H1 (cell line): ENCODE results near the gene MEDAG. TPM values are rescaled to one million over a fixed set of nuclear protein-coding genes. Genes with fewer than 3 reads are reported as not detected.

Source experiments
- CTCF ChIA-PET: fragments of 300-600 bp; sonication (Branson Sonifier 250); formaldehyde crosslinking; loops from one replicate; lab custom pipeline; 2021; ENCODE audit not compliant: partially characterized antibody; lab: Charles Lee
- POLR2A ChIA-PET: fragments of 300-600 bp; sonication (Branson Sonifier 250); formaldehyde crosslinking; loops from one replicate; lab custom pipeline; 2021; ENCODE audit warnings: inconsistent platforms; ENCODE audit not compliant: partially characterized antibody; lab: Charles Lee
- DNase-seq, 2 experiments: peaks; one replicate each; pipeline versions ENCODE4 v3.0.0 to v3.0.0-alpha.2; 2010 to 2022; ENCODE audit warnings: low spot score in 2 of 2, low read depth in 1 of 2, mixed read lengths in 1 of 2
- FAIRE-seq: peaks from 2 replicates; lab custom pipeline; 2011; peaks lifted over from hg19 to GRCh38; lab: Jason Lieb, UNC
- H2AFZ ChIP-seq: 2 replicates; pipeline ENCODE4 v1.8.1; 2012; ENCODE audit warnings: low read length, inconsistent platforms
- H2AK5ac ChIP-seq: 2 replicates; pipeline ENCODE4 v1.6.1; 2013; ENCODE audit warnings: low read depth, low read length
- H2BK120ac ChIP-seq: replicated peaks from 2 replicates; pipeline ENCODE3; 2013; ENCODE audit warnings: low read depth, low read length, inconsistent platforms
- H2BK12ac ChIP-seq: 2 replicates; pipeline ENCODE4 v1.6.1; 2013; ENCODE audit warnings: low read depth, low read length
- H2BK15ac ChIP-seq: 2 replicates; pipeline ENCODE4 v1.6.1; 2013; ENCODE audit warnings: low read length
- H2BK20ac ChIP-seq: 2 replicates; pipeline ENCODE4 v1.6.1; 2013; ENCODE audit warnings: low read length
- H2BK5ac ChIP-seq: 2 replicates; pipeline ENCODE4 v1.6.1; 2013; ENCODE audit warnings: low read depth, low read length
- H3K14ac ChIP-seq: 2 replicates; pipeline ENCODE4 v1.6.1; 2013; ENCODE audit warnings: inconsistent platforms; ENCODE audit not compliant: insufficient read length
- H3K18ac ChIP-seq: 2 replicates; pipeline ENCODE4 v1.6.1; 2013; ENCODE audit warnings: low read length; ENCODE audit errors: extremely low read depth
- H3K23ac ChIP-seq: 2 replicates; pipeline ENCODE4 v1.6.1; 2013; ENCODE audit warnings: inconsistent platforms; ENCODE audit not compliant: insufficient read length
- H3K23me2 ChIP-seq: 2 replicates; pipeline ENCODE4 v1.6.1; 2013; ENCODE audit warnings: low read depth, low read length
- H3K27ac ChIP-seq: 2 replicates; pipeline ENCODE4 v1.6.1; 2011; ENCODE audit warnings: low read depth, low read length, inconsistent platforms
- H3K27me3 ChIP-seq, 4 experiments: replicated peaks in 1 of 4; 1 replicate in 1 of 4; 2 replicates in 3 of 4; pipeline versions ENCODE4 v1.6.1 to v1.8.1; 2011 to 2013; ENCODE audit warnings: low read length in 3 of 4, mild to moderate bottlenecking in 3 of 4, inconsistent platforms in 2 of 4, mixed read lengths in 2 of 4, moderate library complexity in 1 of 4; ENCODE audit not compliant: control insufficient read depth in 3 of 4, insufficient read depth in 3 of 4; ENCODE audit errors: extremely low read depth in 1 of 4
- H3K36me3 ChIP-seq, 4 experiments: 2 replicates each; pipeline versions ENCODE4 v1.6.1 to v1.8.1; 2011 to 2013; ENCODE audit warnings: mild to moderate bottlenecking in 4 of 4, low read length in 3 of 4, moderate library complexity in 2 of 4, control low read depth in 1 of 4, inconsistent platforms in 1 of 4; ENCODE audit not compliant: insufficient read depth in 4 of 4, control insufficient read depth in 2 of 4
- H3K4ac ChIP-seq: replicated peaks from 2 replicates; pipeline ENCODE3; 2013; ENCODE audit warnings: low read length, low read depth, mixed read lengths, inconsistent platforms; ENCODE audit not compliant: insufficient read length
- H3K4me1 ChIP-seq, 4 experiments: replicated peaks in 1 of 4; 1 replicate in 1 of 4; 2 replicates in 3 of 4; pipeline versions ENCODE4 v1.6.1 to v1.8.1; 2011 to 2013; ENCODE audit warnings: low read length in 3 of 4, inconsistent platforms in 2 of 4, mixed read lengths in 1 of 4; ENCODE audit not compliant: insufficient read depth in 4 of 4, control insufficient read depth in 3 of 4
- H3K4me2 ChIP-seq, 2 experiments: 2 replicates each; pipeline versions ENCODE4 v1.6.1 to v1.8.1; 2011 to 2013; ENCODE audit warnings: low read depth in 2 of 2, low read length in 2 of 2, control low read depth in 1 of 2, inconsistent platforms in 1 of 2, mild to moderate bottlenecking in 1 of 2; ENCODE audit not compliant: insufficient read depth in 1 of 2
- H3K4me3 ChIP-seq, 4 experiments: fragments of 200-600, 300-600 bp in 1 of 4; sonication (generic), shearing (Covaris generic), sonication (Bioruptor Twin) in 1 of 4; 2 replicates each; pipeline versions ENCODE4 v1.5.1 to v1.8.1; 2011 to 2016; ENCODE audit warnings: low read length in 4 of 4, low read depth in 3 of 4, control low read depth in 2 of 4, inconsistent platforms in 2 of 4, mild to moderate bottlenecking in 2 of 4, mixed read lengths in 1 of 4, moderate library complexity in 1 of 4; ENCODE audit not compliant: insufficient read depth in 2 of 4; ENCODE audit errors: extremely low read depth in 1 of 4
- H3K56ac ChIP-seq: replicated peaks from 2 replicates; pipeline ENCODE3; 2013; ENCODE audit warnings: low read depth, mild to moderate bottlenecking, mixed read lengths, low read length, inconsistent platforms; ENCODE audit not compliant: insufficient read length
- H3K79me1 ChIP-seq: 2 replicates; pipeline ENCODE4 v1.6.1; 2013; ENCODE audit warnings: low read depth, low read length, control low read depth
- H3K79me2 ChIP-seq, 2 experiments: 2 replicates each; pipeline versions ENCODE4 v1.6.1 to v1.8.1; 2012 to 2013; ENCODE audit warnings: low read length in 2 of 2, mild to moderate bottlenecking in 2 of 2, inconsistent platforms in 1 of 2; ENCODE audit not compliant: insufficient read depth in 2 of 2, control insufficient read depth in 1 of 2
- H3K9ac ChIP-seq, 4 experiments: replicated peaks in 1 of 4; 1 replicate in 1 of 4; 2 replicates in 3 of 4; pipeline versions ENCODE4 v1.6.1 to v1.8.1; 2011 to 2013; ENCODE audit warnings: low read depth in 3 of 4, low read length in 3 of 4, control low read depth in 2 of 4, mild to moderate bottlenecking in 2 of 4, moderate library complexity in 2 of 4, inconsistent platforms in 1 of 4; ENCODE audit errors: extremely low read depth in 1 of 4
- H3K9me3 ChIP-seq, 2 experiments: 2 replicates each; pipeline versions ENCODE4 v1.6.1 to v1.8.1; 2012 to 2013; ENCODE audit warnings: mild to moderate bottlenecking in 2 of 2, moderate library complexity in 2 of 2, control low read depth in 1 of 2, inconsistent platforms in 1 of 2, low read depth in 1 of 2, low read length in 1 of 2, mixed read lengths in 1 of 2; ENCODE audit not compliant: insufficient read depth in 2 of 2
- H4K20me1 ChIP-seq, 2 experiments: replicated peaks in 1 of 2; 2 replicates each; pipeline versions ENCODE3 to v1.8.1; 2011 to 2013; ENCODE audit warnings: inconsistent platforms in 2 of 2, low read length in 2 of 2, mild to moderate bottlenecking in 1 of 2; ENCODE audit not compliant: insufficient read depth in 2 of 2, control insufficient read depth in 1 of 2
- H4K5ac ChIP-seq: 2 replicates; pipeline ENCODE4 v1.6.1; 2013; ENCODE audit warnings: low read length, low read depth, mixed read lengths, inconsistent platforms; ENCODE audit not compliant: insufficient read length
- H4K8ac ChIP-seq: 2 replicates; pipeline ENCODE4 v1.8.0; 2013; ENCODE audit warnings: mild to moderate bottlenecking, moderate library complexity, low read length, inconsistent platforms; ENCODE audit not compliant: insufficient read depth; ENCODE audit errors: extremely low read depth
- H4K91ac ChIP-seq: replicated peaks from 2 replicates; pipeline ENCODE3; 2013; ENCODE audit warnings: low read length, mixed read lengths, inconsistent platforms; ENCODE audit not compliant: insufficient read length
- ASH2L ChIP-seq: fragments of 200-600, 300-600 bp; sonication (generic); IDR thresholded peaks from one replicate; pipeline ENCODE4 v1.7.1; 2017; ENCODE audit warnings: low read length
- CHD1 ChIP-seq: IDR thresholded peaks from 2 replicates; pipeline ENCODE4 v1.6.1; 2012; ENCODE audit warnings: low read depth, low read length, improper control_type of control experiment
- EGR1 ChIP-seq: IDR thresholded peaks from 2 replicates; pipeline ENCODE4 v1.6.1; 2011; ENCODE audit warnings: low read depth, low read length, borderline replicate concordance
- GTF2F1 ChIP-seq: IDR thresholded peaks from 2 replicates; pipeline ENCODE4 v1.6.1; 2012; ENCODE audit warnings: low read depth, low read length, improper control_type of control experiment, borderline replicate concordance
- POLR2AphosphoS5 ChIP-seq: IDR thresholded peaks from 2 replicates; pipeline ENCODE4 v1.6.1; 2011; ENCODE audit warnings: low read depth, low read length
- RFX5 ChIP-seq: IDR thresholded peaks from 2 replicates; pipeline ENCODE4 v1.6.1; 2011; ENCODE audit warnings: low read depth, low read length, improper control_type of control experiment, borderline replicate concordance
- RXRA ChIP-seq: IDR thresholded peaks from 2 replicates; pipeline ENCODE4 v1.6.1; 2011; ENCODE audit warnings: low read depth, mild to moderate bottlenecking, low read length, moderate library complexity; ENCODE audit not compliant: insufficient read depth
- USF2 ChIP-seq: IDR thresholded peaks from 2 replicates; pipeline ENCODE4 v1.6.1; 2011; ENCODE audit warnings: low read length, improper control_type of control experiment
- WGBS, 2 experiments: shearing (Covaris generic) in 1 of 2; methylation state at CpG; one replicate each; pipeline versions ENCODE4 v1.1.6 to v1.1.7; 2013 to 2015; ENCODE audit warnings: low lambda C conversion rate in 2 of 2, mixed read lengths in 2 of 2, inconsistent platforms in 1 of 2, low coverage in 1 of 2, missing lambda C conversion rate in 1 of 2; ENCODE audit not compliant: insufficient replicate concordance in 2 of 2, insufficient coverage in 1 of 2, insufficient read length in 1 of 2; ENCODE audit errors: extremely low coverage in 1 of 2, missing lambda C conversion rate in 1 of 2; 5-methylcytosine and 5-hydroxymethylcytosine counted together
- polyA plus RNA-seq, 7 experiments: library from polyadenylated mRNA; depleted of rRNA in 3 of 7; stranded (reverse) in 5 of 7; unstranded in 2 of 7; fragments of >200 nt in 5 of 7; fragments of 200-250 nt in 2 of 7; gene quantifications; 1 replicate in 5 of 7; 2 replicates in 1 of 7; 4 replicates in 1 of 7; pipeline versions ENCODE4 v1.2.1 to v1.2.3, GENCODE V29; 2011 to 2013; ENCODE audit warnings: missing spikeins in 2 of 7, mixed read lengths in 2 of 7
- total RNA-seq: library from RNA; stranded (reverse); fragmentation: NEBNext Ultra II Directional; extraction: Animal tissue kit (Norgen Biotek cat#: 25700); gene quantifications from 2 replicates; pipeline ENCODE4 v1.2.1, GENCODE V29; 2021

The MEDAG gene
- total and polyA plus RNA-seq, 2 of the 8 experiments (the other 6 are each of a cell fraction or from before 2014, with no cell fraction given) = 2.1 to 3.1 TPM

GRCh38 chr13:30928978-30929377 lies 22.9 kb downstream of the MEDAG start:
- no peak overlapping the region for H2BK5ac ChIP-seq
- DNase-seq = no peak
- no peak overlapping the region for H2BK120ac ChIP-seq
- POLR2A ChIA-PET = interaction anchor here (0.8 to 1.2 kb wide), 2 partner anchors 59 to 66 kb away, joined by 3 read pairs; no protein-coding TSS in a partner anchor
- H3K4me1 ChIP-seq = peaks cover 0 to 3% (median 3%) of the 10 kb centered on the region in 4 experiments; a peak in 3 of 7 replicates
- H2AFZ ChIP-seq = no peak overlapping the region
- peaks cover 4% of the 10 kb centered on the region; the same call in 1 of the 2 replicates for H3K23me2 ChIP-seq
- no peaks in the 10 kb centered on the region for H3K36me3 ChIP-seq
- no peak overlapping the region for H2BK12ac ChIP-seq
- no peak overlapping the region for H3K14ac ChIP-seq
- H4K5ac ChIP-seq = no peak overlapping the region
- no peak overlapping the region for H2BK20ac ChIP-seq
- H3K79me1 ChIP-seq = no peaks in the 10 kb centered on the region
- no peaks in the 10 kb centered on the region for H4K20me1 ChIP-seq
- H2AK5ac ChIP-seq = no peak overlapping the region
- H2BK15ac ChIP-seq = no peak overlapping the region
- FAIRE-seq = no peak
- H3K9me3 ChIP-seq = no peaks in the 10 kb centered on the region
- H3K18ac ChIP-seq = no peak overlapping the region
- no peak overlapping the region for H4K8ac ChIP-seq
- no peak overlapping the region for H3K9ac ChIP-seq
- no peak overlapping the region for H3K4me2 ChIP-seq
- H4K91ac ChIP-seq = no peak overlapping the region
- H3K27me3 ChIP-seq = peaks cover 2 to 9% (median 6%) of the 10 kb centered on the region in 4 experiments
- H3K4ac ChIP-seq = no peak overlapping the region
- TF ChIP-seq EGR1 (no peak), RFX5 (no peak), RXRA (no peak), CHD1 (no peak), ASH2L (no peak), USF2 (no peak), POLR2AphosphoS5 (no peak), GTF2F1 (no peak)
- TF ChIP-seq, all 59 proteins: peak for 0
- H3K23ac ChIP-seq = no peak overlapping the region
- H3K4me3 ChIP-seq = no peak overlapping the region
- no peak overlapping the region for H3K56ac ChIP-seq
- CTCF ChIA-PET = interaction anchor here (0.6 to 1.4 kb wide), 6 partner anchors 8 to 116 kb away, joined by 3 to 6 read pairs (median 3); no protein-coding TSS in a partner anchor
- H3K27ac ChIP-seq = no peak overlapping the region
- no peaks in the 10 kb centered on the region for H3K79me2 ChIP-seq
- WGBS, 2 experiments = 87% methylated on average over 5 of the region's 5 CpGs; no CpG with 5 or more reads in 1 of the 2 experiments
